Activated CD4-positive, alpha-beta memory T cell treated with anti-CD3 and anti-CD28 coated beads for 36 hours (primary cell): ENCODE data around the gene TBK1. TPM values are rescaled to one million over a fixed set of nuclear protein-coding genes. Genes with fewer than 3 reads are reported as not detected.
"Not testable (repeated sequence)": the region's sequence is repeated elsewhere in the genome, so short reads cannot be mapped to it uniquely, and the experiment has no call there.

Source experiments
- CTCF ChIA-PET: fragments of 350-600 bp; sonication (Branson Sonifier 250); formaldehyde crosslinking; loops from one replicate; lab custom pipeline; 2021; ENCODE audit warnings: antibody characterized with exemption, inconsistent platforms; lab: Charles Lee
- POLR2A ChIA-PET: fragments of 350-600 bp; sonication (Branson Sonifier 250); formaldehyde crosslinking; loops from one replicate; lab custom pipeline; 2021; ENCODE audit warnings: antibody characterized with exemption; lab: Charles Lee
- DNase-seq: peaks from one replicate; pipeline ENCODE4 v3.0.0-alpha.2; 2020
- H3K27ac Mint-ChIP-seq: one replicate; pipeline ENCODE4 v1.8.0; 2021; ENCODE audit warnings: mixed read lengths
- H3K27me3 Mint-ChIP-seq: one replicate; pipeline ENCODE4 v1.8.0; 2021; ENCODE audit warnings: mixed read lengths
- H3K36me3 Mint-ChIP-seq: one replicate; pipeline ENCODE4 v1.8.0; 2021; ENCODE audit warnings: mixed read lengths
- H3K4me1 Mint-ChIP-seq: one replicate; pipeline ENCODE4 v1.8.0; 2021; ENCODE audit warnings: low read depth, mixed read lengths
- H3K4me3 Mint-ChIP-seq: one replicate; pipeline ENCODE4 v1.8.0; 2021; ENCODE audit warnings: mild to moderate bottlenecking, mixed read lengths
- H3K9me3 Mint-ChIP-seq: one replicate; pipeline ENCODE4 v1.8.0; 2021; ENCODE audit warnings: mixed read lengths
- intact Hi-C: fragments of 100-400 bp; cut with micrococcal nuclease; formaldehyde crosslinking; loops from one replicate; pipeline ENCODE4 v1.15.1; 2023
- total RNA-seq, 2 experiments: library from RNA; stranded (reverse); gene quantifications; one replicate each; pipeline ENCODE4 v1.2.3, GENCODE V29; 2021

Gene TBK1
- total RNA-seq, 2 experiments from 2014 or later = 21.7 to 23.4 TPM

DNA sequence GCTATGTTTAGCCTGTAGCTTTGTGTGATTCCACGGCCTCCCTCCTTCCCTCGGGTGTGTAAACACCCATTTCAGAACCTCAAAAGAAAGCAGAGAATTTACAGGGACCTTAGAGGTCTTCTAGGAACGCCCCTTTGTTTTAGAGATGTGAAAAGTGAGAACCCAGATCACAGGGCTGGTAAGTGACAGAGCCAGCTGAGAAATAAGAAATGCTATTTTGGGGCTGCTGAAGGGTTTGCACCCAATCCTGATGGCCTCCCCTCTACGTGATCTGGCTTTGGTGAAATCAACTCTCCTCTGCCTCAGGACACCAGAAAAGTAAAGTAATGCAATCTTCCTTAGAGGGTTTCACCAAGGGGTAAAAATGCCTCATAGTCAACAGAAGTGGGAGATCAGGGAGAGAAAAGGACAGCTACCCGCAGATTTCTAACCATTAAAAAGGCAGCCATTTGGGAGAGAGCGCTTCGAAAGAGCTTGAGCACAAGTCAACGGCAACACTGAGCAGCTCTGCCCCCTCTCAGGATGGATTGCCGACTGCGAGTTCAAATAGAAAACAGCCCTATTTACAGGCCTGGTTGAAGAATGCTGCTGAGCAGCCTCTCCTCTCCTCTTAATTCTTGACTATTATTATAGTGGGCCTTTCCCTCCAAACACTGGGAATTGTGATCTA lies 79.9 kb downstream of the TBK1 start:
- H3K27ac Mint-ChIP-seq = no peak overlapping the region

DNA sequence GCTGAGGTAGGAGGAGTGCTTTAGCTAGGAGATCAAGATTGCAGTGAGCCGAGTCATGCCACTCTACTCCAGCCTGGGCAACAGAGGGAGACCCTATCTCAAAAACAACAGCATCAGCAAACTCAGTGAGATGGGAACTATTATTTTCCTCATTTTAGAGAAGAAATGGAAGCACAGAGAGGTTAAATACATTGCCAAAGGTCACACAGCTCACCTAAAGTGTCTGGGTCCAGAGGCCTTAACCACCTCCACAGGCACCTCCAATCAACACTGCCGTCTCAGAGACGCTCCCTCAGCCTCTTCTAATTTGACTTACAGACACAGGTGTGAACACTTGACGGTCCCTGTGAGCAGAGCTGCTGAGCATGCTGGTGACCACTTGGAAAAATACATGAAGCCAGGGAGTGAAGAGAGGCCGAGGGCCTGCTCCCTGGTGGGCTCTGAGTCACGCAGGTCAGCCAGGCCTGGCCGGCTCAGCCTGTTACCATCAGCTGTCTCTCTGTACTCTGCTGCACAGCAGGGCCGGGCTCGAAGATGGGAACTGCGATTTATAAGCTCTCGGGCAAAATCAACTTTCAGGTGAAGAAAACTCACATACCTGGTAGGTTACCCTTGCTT lies 80.9 kb downstream of the TBK1 start:
- intact Hi-C loops = no loop called here
- Mint-ChIP-seq H3K4me1 (no peaks in the 10 kb centered on the region), H3K27me3 (no peaks in the 10 kb centered on the region), H3K9me3 (no peaks in the 10 kb centered on the region), H3K36me3 (no peaks in the 10 kb centered on the region), H3K4me3 (no peak overlapping the region), H3K27ac (no peak overlapping the region)
- CTCF ChIA-PET = interaction anchor here (1.0 kb wide), 1 partner anchor 165 kb away, joined by 3 read pairs; no protein-coding TSS in a partner anchor
- DNase-seq = no peak
- POLR2A ChIA-PET = no interaction called here

More for the DNA sequence above, 79.9 kb downstream of the TBK1 start:
- Mint-ChIP-seq H3K9me3 (no peaks in the 10 kb centered on the region), H3K4me3 (no peak overlapping the region), H3K36me3 (no peaks in the 10 kb centered on the region), H3K4me1 (no peaks in the 10 kb centered on the region), H3K27me3 (no peaks in the 10 kb centered on the region)
- ChIA-PET POLR2A (interaction anchor here (1.1 kb wide), 1 partner anchor 28 kb away, joined by 6 read pairs; no protein-coding TSS in a partner anchor), CTCF (interaction anchor here (0.7 kb wide), 1 partner anchor 711 kb away, joined by 3 read pairs; no protein-coding TSS in a partner anchor)
- intact Hi-C loops = no loop called here
- DNase-seq = no peak

DNA sequence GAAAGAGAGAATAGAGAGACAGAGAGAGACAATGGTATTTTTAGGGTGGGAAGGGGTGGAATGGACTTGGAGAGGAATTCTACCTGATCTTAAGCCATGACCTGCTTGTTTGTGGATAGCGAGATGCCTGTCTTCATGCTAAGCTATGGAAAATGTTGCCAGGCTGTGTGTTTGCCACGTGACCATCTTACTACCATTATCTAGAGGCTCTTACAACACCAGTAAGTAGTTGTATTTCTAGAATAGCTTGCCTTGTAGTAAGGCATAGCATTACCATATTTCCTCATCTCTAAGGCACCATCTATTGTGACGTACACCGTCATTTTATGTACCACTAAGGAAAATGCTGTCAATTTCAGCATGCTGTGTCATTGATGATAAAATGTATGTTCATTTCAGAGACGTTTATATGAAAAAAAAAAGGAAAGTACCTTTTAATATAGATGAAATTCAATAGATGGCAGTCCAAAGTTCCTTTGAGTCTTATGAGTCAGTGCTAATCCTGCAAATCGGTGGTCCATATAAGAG lies 82.8 kb downstream of the TBK1 start:
- H3K4me1 Mint-ChIP-seq = no peaks in the 10 kb centered on the region
- no peaks in the 10 kb centered on the region for H3K27me3 Mint-ChIP-seq
- no peak overlapping the region for H3K27ac Mint-ChIP-seq
- ChIA-PET POLR2A (no interaction called here), CTCF (interaction anchor here (0.9 kb wide), 1 partner anchor 15 kb away, joined by 3 read pairs; no protein-coding TSS in a partner anchor)
- no peaks in the 10 kb centered on the region for H3K9me3 Mint-ChIP-seq
- no peak for DNase-seq
- H3K36me3 Mint-ChIP-seq = no peaks in the 10 kb centered on the region
- no peak overlapping the region for H3K4me3 Mint-ChIP-seq
- intact Hi-C loops = no loop called here

DNA sequence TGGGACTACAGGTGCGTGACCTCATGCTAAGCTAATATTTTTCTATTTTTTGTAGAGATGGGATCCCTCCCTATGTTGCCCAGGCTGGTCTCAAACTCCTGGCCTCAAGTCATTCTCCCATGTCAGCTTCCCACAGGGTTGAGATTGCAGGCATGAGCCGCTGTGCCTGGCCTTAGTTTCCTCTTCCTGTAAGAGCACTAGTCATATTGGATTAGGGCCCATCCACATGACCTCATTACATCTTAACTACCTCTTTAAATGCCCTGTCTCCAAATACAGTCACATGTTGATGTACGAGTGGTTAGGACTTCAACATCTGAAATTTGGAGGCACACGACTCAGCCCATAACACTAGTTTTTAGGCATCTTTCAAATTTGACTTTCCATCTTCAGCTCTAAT lies 86.2 kb downstream of the TBK1 start:
- H3K27ac Mint-ChIP-seq = no peak overlapping the region
- H3K36me3 Mint-ChIP-seq = no peaks in the 10 kb centered on the region
- intact Hi-C loops = no loop called here
- H3K4me3 Mint-ChIP-seq = no peak overlapping the region
- POLR2A ChIA-PET = no interaction called here
- DNase-seq = no peak
- H3K9me3 Mint-ChIP-seq = no peaks in the 10 kb centered on the region
- CTCF ChIA-PET = interaction anchor here (2.0 kb wide), 1 partner anchor 11 kb away, joined by 5 read pairs; no protein-coding TSS in a partner anchor
- peaks cover 5% of the 10 kb centered on the region for H3K27me3 Mint-ChIP-seq
- no peaks in the 10 kb centered on the region for H3K4me1 Mint-ChIP-seq

DNA sequence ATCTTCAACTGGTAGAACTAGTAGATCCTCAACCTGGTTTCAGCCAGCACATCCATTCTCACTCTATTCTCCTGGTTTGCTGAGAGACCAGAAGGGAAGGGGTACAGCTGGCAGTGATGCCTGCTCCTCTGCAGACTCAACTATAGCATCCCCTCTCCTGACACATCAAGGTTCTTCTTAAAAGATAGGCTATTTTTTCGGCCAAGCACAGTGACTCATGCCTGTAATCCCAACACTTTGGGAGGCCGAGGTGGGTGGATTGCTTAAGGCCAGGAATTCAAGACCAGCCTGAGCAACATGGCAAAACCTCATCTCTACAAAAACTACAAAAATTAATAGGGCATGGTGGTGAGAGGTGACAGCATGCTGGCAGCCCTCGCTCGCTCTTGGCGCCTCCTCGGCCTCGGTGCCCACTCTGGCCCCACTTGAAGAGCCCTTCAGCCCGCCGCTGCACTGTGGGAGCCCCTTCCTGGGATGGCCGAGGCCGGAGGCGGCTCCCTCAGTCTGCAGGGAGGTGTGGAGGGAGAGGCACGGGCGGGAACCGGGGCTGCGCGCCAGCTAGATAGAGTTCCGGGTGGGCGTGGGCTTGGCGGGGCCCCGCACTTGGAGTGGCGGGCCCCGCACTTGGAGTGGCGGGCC lies 90.6 kb downstream of the TBK1 start:
- H3K27me3 Mint-ChIP-seq = peaks cover 11% of the 10 kb centered on the region
- CTCF ChIA-PET, DNase-seq, H3K27ac Mint-ChIP-seq, H3K4me1 Mint-ChIP-seq, intact Hi-C loops, H3K9me3 Mint-ChIP-seq, POLR2A ChIA-PET, H3K4me3 Mint-ChIP-seq, H3K36me3 Mint-ChIP-seq: not testable (repeated sequence)

DNA sequence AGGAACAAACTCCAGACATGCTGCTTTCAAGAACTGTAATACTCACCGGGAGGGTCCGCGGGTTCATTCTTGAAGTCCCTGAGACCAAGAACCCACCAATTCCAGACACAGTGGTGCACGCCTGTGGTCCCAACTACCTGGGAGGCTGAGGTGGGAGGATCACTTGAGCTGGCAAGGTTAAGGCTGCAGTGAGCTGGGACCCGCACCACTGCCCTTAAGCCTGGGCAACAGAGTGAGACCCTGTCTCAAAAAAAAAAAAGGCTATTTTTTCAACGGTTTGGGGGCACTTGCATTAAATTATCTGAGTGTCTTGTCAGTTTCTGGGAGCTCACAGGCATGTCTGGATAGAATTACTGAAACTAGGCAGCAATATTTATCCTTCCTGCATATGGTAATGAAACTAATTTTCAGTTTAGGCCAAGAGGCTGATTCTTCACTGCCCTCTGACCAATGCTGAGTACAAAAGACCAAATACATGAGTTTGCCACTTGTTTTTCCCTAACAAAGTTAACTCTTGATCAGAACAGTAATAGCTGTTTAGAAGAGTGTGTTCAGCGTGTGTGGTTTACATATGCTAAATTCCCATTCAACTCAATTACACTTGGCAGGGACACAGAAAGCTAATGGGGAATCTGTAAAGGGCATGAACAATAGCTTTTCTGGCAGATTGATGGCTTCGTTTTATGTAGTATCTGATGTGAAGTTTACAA lies 92.6 kb downstream of the TBK1 start:
- no peak for DNase-seq
- Mint-ChIP-seq H3K27me3 (peaks cover 11% of the 10 kb centered on the region), H3K9me3 (peaks cover 3% of the 10 kb centered on the region), H3K4me3 (no peak overlapping the region), H3K27ac (no peak overlapping the region), H3K4me1 (peaks cover 3% of the 10 kb centered on the region), H3K36me3 (no peaks in the 10 kb centered on the region)
- intact Hi-C loops = loop anchor here (5.0 kb wide), 1 partner anchor 38 kb away; no protein-coding TSS in a partner anchor
- CTCF ChIA-PET = interaction anchor here (0.6 to 2.6 kb wide), 3 partner anchors 153 to 251 kb away, joined by 4 to 22 read pairs (median 4); no protein-coding TSS in a partner anchor
- POLR2A ChIA-PET = no interaction called here

DNA sequence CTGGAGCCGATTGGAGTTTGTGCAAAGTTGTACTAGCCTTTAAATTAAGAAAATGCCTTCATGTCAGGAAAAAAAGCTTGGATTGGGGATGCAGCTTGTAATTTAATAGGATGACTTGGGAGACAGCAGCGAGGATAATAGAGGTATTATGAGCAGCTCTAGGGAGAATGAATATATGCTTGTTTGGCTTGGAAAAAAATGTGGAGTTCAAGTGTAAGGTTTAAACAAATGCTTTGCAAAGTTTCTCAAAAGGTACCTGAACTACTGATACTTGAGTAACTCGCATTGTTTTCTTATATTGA lies 93.1 kb downstream of the TBK1 start:
- peaks cover 11% of the 10 kb centered on the region for H3K27me3 Mint-ChIP-seq
- no peak for DNase-seq
- ChIA-PET POLR2A (no interaction called here), CTCF (interaction anchor here (0.6 to 2.6 kb wide), 3 partner anchors 146 to 240 kb away, joined by 3 to 22 read pairs (median 4); no protein-coding TSS in a partner anchor)
- no peaks in the 10 kb centered on the region for H3K36me3 Mint-ChIP-seq
- intact Hi-C loops = loop anchor here (5.0 kb wide), 1 partner anchor 37 kb away; no protein-coding TSS in a partner anchor
- H3K27ac Mint-ChIP-seq = no peak overlapping the region
- H3K9me3 Mint-ChIP-seq = peaks cover 3% of the 10 kb centered on the region
- no peak overlapping the region for H3K4me3 Mint-ChIP-seq
- H3K4me1 Mint-ChIP-seq = peaks cover 8% of the 10 kb centered on the region

DNA sequence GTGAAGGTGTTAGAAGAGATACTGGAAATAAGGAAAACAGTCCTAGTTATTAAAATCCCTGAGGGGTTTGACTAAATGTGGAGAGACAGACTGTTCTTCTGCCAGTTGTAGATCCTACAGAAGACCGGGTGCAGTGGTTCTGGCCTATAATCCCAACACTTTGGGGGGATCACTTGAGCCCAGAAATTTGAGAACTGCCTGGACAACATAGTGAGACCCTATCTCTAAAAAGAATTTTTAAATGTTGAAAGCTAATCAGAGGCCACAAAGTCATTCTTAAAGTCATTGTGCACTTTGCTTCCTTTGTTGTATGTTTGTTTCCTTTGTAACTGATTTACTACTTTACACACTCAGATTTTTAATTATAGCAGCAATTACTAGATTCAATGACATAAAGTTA lies 97.2 kb downstream of the TBK1 start:
- Mint-ChIP-seq H3K27ac (no peak overlapping the region), H3K27me3 (peaks cover under 1% of the 10 kb centered on the region), H3K4me3 (no peak overlapping the region), H3K4me1 (peaks cover 8% of the 10 kb centered on the region), H3K36me3 (no peaks in the 10 kb centered on the region), H3K9me3 (no peaks in the 10 kb centered on the region)
- ChIA-PET CTCF (interaction anchor here (0.6 to 7.0 kb wide), 59 partner anchors 9 to 247 kb away, joined by 3 to 161 read pairs (median 5); partner anchors contain the start of genes GNS and XPOT), POLR2A (interaction anchor here (1.4 kb wide), 1 partner anchor 149 kb away, joined by 5 read pairs; no protein-coding TSS in a partner anchor)
- DNase-seq = no peak
- intact Hi-C loops = loop anchor here (1.0 to 5.0 kb wide), 5 partner anchors 33 to 210 kb away; partner anchors contain the start of gene GNS

DNA sequence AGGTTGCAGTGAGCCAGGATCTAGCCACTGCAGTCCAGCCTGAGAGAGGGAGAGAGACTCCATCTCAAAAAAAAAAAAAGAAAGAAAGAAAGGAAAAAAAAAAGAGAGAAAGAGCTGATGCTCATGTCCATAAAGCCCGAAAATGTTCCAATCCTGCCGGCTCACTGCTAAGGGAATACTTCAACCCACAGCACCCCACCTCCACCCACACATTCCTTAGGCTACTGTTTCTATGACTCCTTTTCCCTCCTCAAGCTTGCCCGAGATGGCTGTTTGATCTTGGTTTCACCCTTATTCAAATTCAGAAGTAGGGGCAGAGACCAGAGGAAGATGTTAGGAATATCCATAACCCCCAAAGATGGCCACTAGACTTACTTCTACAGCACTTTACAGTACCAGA lies 98.8 kb downstream of the TBK1 start:
- no peaks in the 10 kb centered on the region for H3K9me3 Mint-ChIP-seq
- ChIA-PET CTCF (interaction anchor here (0.7 to 7.0 kb wide), 7 partner anchors 9 to 150 kb away, joined by 3 to 161 read pairs (median 7); no protein-coding TSS in a partner anchor), POLR2A (no interaction called here)
- H3K27me3 Mint-ChIP-seq = no peaks in the 10 kb centered on the region
- peaks cover 8% of the 10 kb centered on the region for H3K4me1 Mint-ChIP-seq
- no peak for DNase-seq
- H3K27ac Mint-ChIP-seq = no peak overlapping the region
- intact Hi-C loops = no loop called here
- no peaks in the 10 kb centered on the region for H3K36me3 Mint-ChIP-seq
- no peak overlapping the region for H3K4me3 Mint-ChIP-seq

DNA sequence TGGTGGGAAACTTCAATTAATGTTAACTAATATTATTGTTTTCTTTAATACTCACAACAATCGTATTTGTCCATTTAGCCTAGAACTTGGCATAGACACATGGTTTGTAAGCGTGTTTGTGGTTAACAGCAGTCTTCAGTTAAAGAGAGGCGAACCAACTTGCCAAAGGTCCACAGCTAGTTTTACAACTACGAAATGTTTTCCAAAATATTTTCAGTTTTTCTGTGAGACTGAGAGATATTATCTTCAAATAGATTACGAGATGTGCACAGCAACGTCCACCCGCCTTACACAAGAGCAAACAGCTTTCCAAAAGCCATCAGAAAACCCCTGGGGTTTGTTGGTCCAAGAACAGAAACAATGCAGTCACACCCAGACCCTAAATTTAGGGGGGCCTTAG lies 99.8 kb downstream of the TBK1 start:
- Mint-ChIP-seq H3K4me3 (no peak overlapping the region), H3K36me3 (no peaks in the 10 kb centered on the region), H3K4me1 (peaks cover 8% of the 10 kb centered on the region), H3K27ac (no peak overlapping the region), H3K27me3 (no peaks in the 10 kb centered on the region), H3K9me3 (no peaks in the 10 kb centered on the region)
- intact Hi-C loops = no loop called here
- POLR2A ChIA-PET = no interaction called here
- DNase-seq = no peak
- CTCF ChIA-PET = interaction anchor here (0.7 to 7.0 kb wide), 3 partner anchors 145 to 150 kb away, joined by 3 to 161 read pairs (median 4); no protein-coding TSS in a partner anchor
